ENCODE results near the gene CHN2. TPM values are rescaled to one million over a fixed set of nuclear protein-coding genes. Genes with fewer than 3 reads are reported as not detected.

CHN2 gene
- total RNA-seq, 2 donors from 2014 or later, result 8.4 to 11.6 TPM

DNA sequence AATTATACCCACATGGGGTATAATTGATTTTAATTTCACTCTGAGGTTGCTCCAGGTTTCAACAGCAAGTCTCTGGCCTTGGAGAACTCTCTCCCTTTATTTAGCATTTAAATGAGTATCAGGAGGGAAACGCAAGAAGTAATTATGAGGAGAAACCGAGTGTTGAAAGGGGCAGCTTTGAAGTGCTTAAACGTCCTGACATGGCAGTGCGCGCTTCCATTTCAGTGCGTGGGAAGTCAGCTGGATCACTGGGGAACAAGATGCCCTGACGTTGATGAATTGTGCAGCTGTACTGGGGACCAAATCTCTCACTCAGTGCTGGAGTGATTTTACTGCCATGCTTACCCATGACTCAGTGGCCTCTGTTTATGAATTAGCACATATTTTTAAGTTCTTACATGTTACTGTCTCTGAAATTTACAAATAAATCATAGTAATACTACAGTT, 263.0 kb downstream of the CHN2 start:
- intact Hi-C loops (cut with DNase I), result no loop called here
- no peak for DNase-seq (ENCODE audit: low spot score)

- intact Hi-C loops (cut with DNase I), result no loop called here
Measured at GRCh38 chr7:29458933-29459332, 264.4 kb downstream of the CHN2 start.

GRCh38 chr7:29459589-29459988, 265.0 kb downstream of the CHN2 start:
- no peak for DNase-seq (ENCODE audit: low spot score)
- intact Hi-C loops (cut with DNase I), result no loop called here

More at GRCh38 chr7:29458933-29459332, 264.4 kb downstream of the CHN2 start:
- no peak for DNase-seq (ENCODE audit: low spot score)

DNA sequence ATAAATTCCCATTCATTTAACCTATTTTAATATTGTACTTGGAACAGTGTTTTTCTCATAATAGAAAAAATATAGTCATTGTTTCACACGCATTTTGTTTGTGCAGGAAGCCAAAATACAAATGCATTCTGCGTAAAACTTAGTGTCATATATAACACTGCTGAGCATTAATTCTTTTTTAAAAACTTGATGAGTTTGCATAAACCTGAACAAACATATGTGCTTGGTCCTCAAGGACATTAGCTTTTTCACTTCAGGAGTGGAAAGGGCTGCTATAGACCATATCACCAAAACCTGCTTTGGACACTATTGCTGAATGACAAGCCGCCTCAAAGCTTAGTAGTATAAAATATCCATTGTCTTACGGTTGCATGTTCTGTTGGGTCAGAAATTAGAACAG, 267.4 kb downstream of the CHN2 start:
- intact Hi-C loops (cut with DNase I), result no loop called here
- no peak for DNase-seq (ENCODE audit: low spot score)

DNA sequence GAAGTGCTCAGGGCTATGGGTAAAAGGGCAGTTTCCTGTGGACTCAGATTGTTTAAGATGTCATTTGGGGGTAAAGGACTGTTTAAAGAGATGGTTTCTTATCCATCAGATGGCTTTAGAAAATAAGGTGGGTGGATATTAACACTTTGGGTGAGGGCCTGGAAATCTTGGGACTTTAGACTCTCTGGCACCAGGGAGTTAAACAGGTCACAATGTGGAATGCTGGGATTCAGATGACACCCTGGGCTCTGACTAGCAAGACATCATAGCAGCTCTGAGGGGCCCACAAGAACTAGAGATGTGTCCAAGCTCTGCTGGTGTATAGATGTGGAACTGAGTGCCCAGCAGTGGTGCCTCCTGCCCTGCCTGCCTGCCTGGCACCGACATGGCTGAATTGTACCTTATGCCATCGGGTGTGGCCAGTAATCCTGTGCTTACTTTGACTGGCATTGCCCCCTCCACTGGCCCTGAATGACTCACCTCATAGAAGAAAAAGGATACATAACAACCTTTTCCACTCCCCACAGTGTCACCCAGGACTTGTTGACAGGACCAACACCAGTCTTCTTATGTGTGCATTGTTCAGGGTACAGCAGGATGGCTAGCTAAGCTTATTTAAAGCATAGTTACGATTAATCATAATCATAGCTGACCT, 269.1 kb downstream of the CHN2 start:
- DNase-seq (ENCODE audit: low spot score), result no peak
- intact Hi-C loops (cut with DNase I), result no loop called here

DNA sequence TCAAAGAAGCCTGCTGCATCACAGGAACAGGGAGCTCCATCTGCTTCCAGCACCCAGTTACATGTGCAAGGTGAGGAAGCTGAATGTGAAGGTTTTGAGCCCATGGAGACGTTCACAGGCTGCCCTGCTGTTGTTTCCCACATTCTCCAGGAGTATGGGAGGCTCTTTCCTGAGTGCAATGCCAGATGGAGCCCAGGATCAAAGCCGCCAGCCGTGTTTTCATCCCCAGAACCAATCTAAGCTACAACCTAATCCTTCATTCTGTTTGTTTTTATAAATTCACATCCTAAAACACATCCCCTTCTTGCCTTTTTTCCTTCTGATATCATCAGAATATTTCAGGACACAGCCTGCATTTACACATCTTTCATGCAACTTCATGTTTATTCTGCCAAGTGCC, 270.2 kb downstream of the CHN2 start:
- intact Hi-C loops (cut with DNase I), result no loop called here
- no peak for DNase-seq (ENCODE audit: low spot score)

GRCh38 chr7:29467193-29467926, 272.8 kb downstream of the CHN2 start:
- intact Hi-C loops (cut with DNase I), result no loop called here
- DNase-seq (ENCODE audit: low spot score), result no peak

GRCh38 chr7:29468196-29468595, 273.6 kb downstream of the CHN2 start:
- DNase-seq (ENCODE audit: low spot score), result no peak
- intact Hi-C loops (cut with DNase I), result no loop called here

DNA sequence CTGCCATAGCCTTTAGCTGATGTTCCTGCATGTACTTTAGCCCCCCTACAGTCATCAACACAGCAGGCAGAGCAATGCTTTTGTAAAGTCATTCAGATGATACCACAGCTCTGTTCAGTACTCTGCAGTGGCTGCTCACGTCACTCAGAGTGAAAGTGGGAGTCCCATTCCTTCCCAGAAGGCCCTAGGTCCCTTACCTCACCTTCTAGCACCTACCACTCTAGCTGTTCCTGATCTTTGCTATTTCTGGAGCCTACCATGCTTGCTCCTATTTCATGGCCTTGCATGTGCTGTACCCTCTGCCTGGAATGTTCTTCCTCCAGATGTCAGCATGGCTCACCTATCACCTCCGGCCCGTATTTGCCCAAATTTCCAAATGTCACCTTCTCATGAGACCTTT, 274.7 kb downstream of the CHN2 start:
- intact Hi-C loops (cut with DNase I), result no loop called here
- DNase-seq (ENCODE audit: low spot score), result no peak

GRCh38 chr7:29469976-29470557, 275.5 kb downstream of the CHN2 start:
- intact Hi-C loops (cut with DNase I), result no loop called here
- no peak for DNase-seq (ENCODE audit: low spot score)

DNA sequence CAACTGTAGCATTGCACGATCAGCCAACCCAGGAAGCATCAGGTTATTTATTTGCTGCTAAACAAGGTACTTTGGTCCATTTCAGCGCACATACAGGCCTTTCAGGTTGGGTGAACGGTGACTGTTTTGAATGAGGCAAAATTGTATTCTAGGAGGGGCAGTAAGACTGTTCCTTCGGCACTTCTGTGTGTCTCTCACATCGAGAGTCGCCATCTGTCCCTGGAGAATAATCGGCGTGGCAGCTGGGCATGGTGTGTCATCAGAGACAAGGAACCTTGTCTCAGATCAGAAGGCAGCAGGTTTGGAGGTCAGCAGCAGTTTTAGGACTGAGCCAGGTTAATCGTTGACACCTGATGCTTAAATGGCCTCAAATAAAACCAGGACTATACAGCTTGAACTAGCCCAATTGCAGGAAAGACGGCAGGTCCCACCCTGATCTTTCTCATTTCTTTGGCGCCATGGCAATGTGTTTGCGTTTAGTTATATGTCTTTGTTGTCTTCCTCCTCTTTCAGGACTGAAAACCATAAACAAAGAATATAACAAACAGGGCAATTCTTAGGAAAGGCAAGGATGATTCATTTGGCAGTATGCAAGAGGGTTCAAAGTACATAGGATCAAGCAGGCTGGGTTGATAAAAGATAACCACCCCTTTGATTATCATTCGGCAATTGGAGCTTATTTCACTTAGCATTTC, 277.0 kb downstream of the CHN2 start:
- DNase-seq (ENCODE audit: low spot score), result no peak
- intact Hi-C loops (cut with DNase I), result no loop called here

DNA sequence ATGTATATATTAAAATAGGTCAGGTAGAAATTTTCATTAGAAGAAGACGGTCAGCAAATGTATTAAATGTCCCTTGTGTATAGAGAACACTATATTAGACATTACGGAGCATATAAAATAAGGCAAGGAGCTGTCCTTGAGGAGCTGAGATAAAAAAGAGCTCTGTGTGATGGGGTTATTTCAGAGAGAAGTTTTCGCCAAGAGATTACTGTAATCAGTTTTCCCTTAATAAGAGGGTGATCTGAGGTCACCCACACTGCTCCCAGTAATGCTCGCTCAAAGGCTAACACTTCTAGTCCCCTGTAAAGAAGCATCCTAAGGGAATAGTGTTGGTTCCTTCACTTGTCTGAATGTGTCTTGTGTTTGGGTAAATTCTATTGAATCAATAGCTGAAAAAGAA, 282.3 kb downstream of the CHN2 start:
- intact Hi-C loops (cut with DNase I), result no loop called here

GRCh38 chr7:29478226-29478625, 283.7 kb downstream of the CHN2 start:
- no peak for DNase-seq (ENCODE audit: low spot score)
- intact Hi-C loops (cut with DNase I), result no loop called here

More for the DNA sequence above, 282.3 kb downstream of the CHN2 start:
- no peak for DNase-seq (ENCODE audit: low spot score)

GRCh38 chr7:29478687-29479240, 284.2 kb downstream of the CHN2 start:
- intact Hi-C loops (cut with DNase I), result no loop called here
- DNase-seq (ENCODE audit: low spot score), result no peak

- intact Hi-C loops (cut with DNase I), result no loop called here
- DNase-seq (ENCODE audit: low spot score), result no peak
Measured at GRCh38 chr7:29479301-29480200, 285.0 kb downstream of the CHN2 start.

- intact Hi-C loops (cut with DNase I), result no loop called here
- DNase-seq (ENCODE audit: low spot score), result no peak
Measured at GRCh38 chr7:29480451-29480850, 285.9 kb downstream of the CHN2 start.

DNA sequence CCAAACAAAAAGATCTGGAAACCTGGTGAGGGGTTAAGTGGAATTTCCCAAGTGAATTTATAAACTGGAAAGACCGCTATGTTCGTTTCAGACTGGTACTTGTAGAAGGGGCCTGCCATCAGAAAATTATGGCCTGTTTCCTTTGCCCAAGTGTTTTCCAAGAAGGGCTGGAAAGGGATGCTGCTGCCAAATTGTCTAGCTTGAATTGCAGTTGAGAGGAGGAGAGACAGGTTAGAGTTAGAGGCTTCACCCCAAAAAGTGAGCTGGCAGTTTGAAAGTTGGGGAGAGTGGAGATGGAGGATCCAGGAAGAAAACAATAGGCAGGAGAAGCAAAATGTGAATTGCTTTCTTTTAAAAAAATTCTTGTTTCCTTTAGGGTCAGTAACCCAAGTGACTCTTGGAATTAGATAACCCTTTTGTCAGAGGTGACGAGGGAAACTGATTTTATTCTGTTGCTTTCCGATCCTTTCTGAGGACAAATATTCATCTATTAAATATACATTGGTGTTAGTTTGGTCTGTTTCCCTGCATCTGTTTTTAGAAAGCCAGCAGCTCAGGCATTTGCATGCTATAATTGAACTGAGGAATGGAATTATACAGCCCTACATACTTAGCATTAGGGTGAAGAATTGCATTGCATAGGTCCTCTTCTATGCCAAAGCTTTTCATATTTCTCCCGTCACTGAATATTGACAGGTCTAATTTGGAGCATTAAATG, 286.5 kb downstream of the CHN2 start:
- intact Hi-C loops (cut with DNase I), result no loop called here
- no peak for DNase-seq (ENCODE audit: low spot score)

DNA sequence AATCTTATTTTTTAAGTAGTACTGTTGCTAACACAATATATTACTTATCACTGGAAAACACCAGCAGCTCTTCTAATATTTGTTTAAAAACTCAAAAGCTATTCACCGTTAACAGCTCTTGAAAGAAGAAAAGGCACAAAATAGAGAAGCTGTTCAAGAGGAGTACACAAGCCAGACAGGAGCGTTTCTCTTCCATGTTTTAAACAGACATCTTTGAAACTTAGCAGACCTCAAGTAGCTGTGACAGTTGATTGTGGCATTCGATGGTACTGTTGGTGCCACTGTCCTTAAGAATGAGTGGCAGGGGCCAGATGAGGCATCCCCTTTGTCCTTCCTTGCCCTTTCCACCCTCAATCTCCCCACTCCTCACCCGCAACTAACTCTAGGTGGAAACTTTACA, 287.5 kb downstream of the CHN2 start:
- no peak for DNase-seq (ENCODE audit: low spot score)
- intact Hi-C loops (cut with DNase I), result no loop called here
